Myocyte (in vitro differentiated cells): Measurements from ENCODE around the gene SLC29A2. TPM values are rescaled to one million over a fixed set of nuclear protein-coding genes. Genes with fewer than 3 reads are reported as not detected.
"Not testable (repeated sequence)": the region's sequence is repeated elsewhere in the genome, so short reads cannot be mapped to it uniquely, and the experiment has no call there.

Experiments used
- DNase-seq: peaks from one replicate; pipeline ENCODE4 v3.0.0-alpha.2; 2012; ENCODE audit warnings: low read depth
- total RNA-seq: library from RNA; depleted of rRNA; stranded (reverse); fragments of >200 nt; gene quantifications from 2 replicates; pipeline ENCODE4 v1.2.3, GENCODE V29; 2014

Gene SLC29A2
- total RNA-seq, 1 donor from 2014 or later, result 8.5 TPM

- DNase-seq, result no peak
Measured at GRCh38 chr11:66321606-66322005, 50.0 kb downstream of the SLC29A2 start.

GRCh38 chr11:66320748-66321147 is 50.8 kb downstream of the SLC29A2 start:
- DNase-seq, result not testable (repeated sequence)

- not testable (repeated sequence) for DNase-seq
Measured at GRCh38 chr11:66320289-66320688, 51.3 kb downstream of the SLC29A2 start.

GRCh38 chr11:66318600-66318970 is 53.0 kb downstream of the SLC29A2 start:
- DNase-seq, result no peak

DNA sequence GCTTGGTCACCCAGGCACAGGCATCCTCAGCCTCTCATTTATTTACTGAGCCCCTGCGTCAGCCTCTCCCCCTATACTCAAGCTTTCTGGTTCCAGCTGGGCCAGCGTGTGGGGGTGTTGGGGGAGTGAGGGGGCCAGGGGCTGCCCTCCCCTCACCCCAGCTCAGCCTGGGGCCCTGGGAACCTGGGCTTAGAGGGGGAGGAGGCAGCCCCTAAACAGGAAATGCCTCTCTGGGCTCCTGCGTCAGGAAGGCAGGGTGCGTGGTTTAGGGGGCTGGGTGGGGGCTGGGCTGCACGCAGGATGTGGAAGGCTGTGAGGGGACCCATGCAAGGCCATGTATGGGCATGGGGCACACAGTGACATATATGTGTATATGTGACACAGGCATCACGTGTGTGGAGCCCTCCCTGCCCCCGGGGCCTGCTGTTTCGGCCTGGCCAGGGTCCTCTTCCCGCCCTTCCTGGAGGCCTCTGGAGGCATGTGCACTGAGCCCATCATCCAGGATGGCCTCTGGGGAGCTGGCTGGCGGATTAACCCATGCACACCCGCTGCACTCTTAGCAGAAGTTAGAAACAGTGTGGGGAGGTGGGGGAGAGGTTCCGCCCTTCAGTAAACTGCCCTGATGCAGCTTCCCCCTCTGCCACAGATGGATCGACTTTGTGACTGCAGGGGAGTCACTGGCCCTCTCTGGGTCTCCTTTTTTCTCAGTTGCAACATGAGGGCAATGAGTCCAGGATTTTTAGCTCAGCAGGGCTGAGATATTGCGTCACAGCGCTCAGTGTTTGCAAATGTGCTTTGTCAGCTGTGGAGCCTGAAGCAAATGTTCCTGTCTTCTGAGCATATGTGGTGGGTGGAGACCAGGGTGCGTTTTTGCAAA is 53.6 kb downstream of the SLC29A2 start:
- DNase-seq, result peak; percentile 43

GRCh38 chr11:66317322-66317722 is 54.2 kb downstream of the SLC29A2 start:
- no peak for DNase-seq

GRCh38 chr11:66316849-66317251 is 54.7 kb downstream of the SLC29A2 start, which contains the start of gene CD248:
CD248 (minus strand) TSS chr11:66317044; CDS start chr11:66317027, 17 bp downstream.
- no peak for DNase-seq

- DNase-seq, result no peak
Measured at GRCh38 chr11:66315921-66316811, 55.4 kb downstream of the SLC29A2 start.

- DNase-seq, result no peak
Measured at GRCh38 chr11:66315498-66315885, 56.1 kb downstream of the SLC29A2 start.

DNA sequence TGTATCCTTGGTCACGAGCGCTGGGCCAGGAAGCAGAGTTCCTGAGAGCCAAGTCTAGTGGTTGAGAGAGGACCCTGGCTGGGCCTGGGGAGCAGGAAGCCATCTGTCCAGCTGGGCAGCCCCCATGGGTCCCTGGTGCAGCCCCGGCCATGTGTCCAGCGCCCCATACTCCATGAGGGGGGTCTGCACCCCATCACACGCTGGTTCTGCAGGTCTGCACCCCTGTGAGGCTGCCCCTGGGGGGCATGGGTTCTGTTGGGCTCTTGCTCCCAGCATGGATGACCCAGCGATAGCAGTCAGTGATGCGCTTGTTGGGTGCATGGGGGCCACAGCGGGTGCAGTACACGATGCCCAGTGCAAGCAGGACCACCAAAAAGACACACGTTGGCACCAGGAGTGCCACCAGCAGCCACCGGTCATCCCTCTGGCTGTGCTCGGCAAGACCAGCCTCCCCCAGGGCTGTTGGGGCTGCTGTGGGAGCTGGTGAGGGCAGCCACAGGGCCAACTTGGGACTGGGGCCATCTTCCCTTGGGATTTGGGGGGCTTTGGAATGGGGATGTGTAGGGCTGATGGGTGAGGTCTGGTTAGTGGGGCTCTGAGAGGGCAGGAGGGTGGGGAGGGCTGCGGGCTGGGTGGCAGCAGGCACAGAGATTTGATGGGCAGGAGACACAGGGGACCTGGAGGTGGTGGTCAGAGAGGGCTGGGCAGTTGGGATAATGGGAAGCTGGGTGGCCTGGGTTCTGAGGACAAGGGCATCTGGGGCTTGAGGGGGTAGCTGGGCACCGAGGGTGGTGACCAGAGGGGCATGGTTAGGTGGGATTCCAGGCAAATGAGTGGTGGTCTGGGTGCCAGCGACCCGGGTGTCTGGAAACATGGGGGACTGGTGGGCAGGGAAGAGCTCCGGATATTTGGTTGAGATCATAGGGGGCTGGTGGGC is 56.7 kb downstream of the SLC29A2 start:
- DNase-seq, result no peak

DNA sequence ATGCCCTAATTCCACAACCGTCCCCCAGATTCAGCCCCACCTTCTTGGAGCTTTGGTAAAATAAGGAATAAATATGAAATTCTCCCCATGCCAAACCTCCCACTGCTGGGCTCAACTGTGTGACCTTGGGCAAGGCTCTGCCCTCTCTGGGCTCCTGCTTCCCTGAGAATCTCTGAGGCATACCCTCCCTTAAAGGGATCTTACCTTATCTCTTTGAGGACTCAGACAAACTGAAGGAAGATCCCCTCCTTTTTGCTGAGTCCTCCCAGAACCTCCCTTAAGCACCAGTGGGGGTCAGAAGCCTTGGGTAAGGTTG is 57.4 kb downstream of the SLC29A2 start:
- DNase-seq, result no peak

DNA sequence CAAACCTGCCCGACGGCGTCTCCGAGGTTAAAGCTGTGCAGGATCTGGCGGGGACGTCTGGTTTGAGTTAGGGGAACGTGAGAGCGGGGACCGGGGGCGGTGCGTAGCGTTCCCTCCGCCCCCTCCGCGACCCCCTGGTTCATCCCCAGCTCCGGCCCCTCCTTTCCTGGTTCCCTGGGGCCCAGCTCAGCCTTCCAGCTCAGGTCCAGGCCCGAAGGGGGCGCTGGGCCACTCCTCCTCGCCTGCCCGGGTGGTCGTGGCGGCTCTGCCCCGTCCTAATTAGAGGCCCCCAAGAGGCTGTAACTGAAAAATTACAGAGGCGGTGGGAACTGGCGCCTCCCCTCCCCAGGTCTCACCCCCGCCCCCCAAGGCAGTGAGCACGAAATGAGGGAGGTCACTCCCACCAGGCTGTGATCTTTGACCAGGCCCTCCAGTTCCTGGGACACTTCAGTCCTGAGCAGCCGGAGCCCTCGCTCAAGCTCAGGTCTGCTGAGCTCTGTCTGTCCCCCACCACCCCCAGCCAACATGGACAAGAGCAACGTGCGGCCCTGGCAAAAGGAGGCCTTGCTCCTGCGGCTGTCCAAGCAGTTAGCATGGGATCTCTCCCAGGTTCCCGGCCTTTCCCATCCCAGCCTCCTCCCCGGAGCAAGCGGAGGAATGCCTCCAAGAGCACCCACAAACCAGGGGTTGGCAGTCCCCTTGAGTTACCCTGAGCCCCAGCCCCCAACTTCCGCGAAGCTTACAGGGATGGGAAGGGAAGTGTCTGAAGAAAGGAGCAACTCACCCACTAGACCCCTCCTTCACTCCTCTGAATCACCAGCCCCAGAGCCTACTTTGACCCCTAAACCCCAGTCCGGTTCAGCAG is 58.0 kb downstream of the SLC29A2 start:
- no peak for DNase-seq

DNA sequence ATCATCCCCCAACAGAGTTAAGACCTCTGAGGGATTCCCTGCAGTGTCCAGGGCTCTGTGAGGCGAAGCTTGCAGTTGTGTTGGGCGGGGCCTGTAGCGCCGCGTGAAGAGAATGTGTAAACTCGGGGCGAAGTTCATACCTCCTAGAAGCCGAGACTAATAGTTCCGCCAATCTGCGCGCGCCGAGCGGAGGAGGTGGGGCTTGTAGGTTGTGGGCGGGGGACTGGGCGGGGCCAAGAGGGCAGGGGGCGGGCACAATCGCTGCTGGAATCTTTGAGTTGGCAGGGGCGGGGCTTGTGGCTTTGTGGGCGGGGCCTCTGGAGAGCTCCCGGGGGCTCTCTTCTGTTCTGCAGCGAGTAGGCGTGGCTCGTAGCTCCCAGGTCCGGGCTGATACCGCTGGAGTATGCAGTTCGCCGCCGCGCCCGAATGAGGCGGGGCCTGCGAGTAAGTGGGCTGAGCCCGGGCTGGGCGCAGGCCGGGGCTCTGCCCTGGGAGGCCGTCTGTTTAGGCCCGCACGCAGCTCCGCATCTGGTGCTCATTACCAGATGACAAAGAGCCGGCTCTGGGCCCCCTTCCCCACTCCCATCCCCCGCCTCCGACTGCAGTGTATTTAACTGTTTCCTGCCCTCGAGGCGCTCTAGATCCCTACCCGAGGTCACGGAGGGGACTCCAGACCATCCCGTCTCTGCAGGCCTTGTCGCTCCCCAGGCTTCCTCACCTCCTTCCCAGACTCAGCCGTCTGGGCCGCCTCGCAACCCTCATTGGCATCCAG is 58.8 kb downstream of the SLC29A2 start:
- peak; percentile 97 for DNase-seq

Other genes starting within 250 kb of the SLC29A2 start
- 37.6 and 49.9 TPM in 2 replicates for gene KLC2, start 114.1 kb downstream of the SLC29A2 start, total RNA-seq
- 143 and 146 TPM in 2 replicates for gene RAB1B, start 103.1 kb downstream of the SLC29A2 start, total RNA-seq
- gene CNIH2, start 93.6 kb downstream of the SLC29A2 start, total RNA-seq, result 1.3 and 1.9 TPM in 2 replicates
- 115 and 165 TPM in 2 replicates for gene YIF1A, start 82.6 kb downstream of the SLC29A2 start, total RNA-seq
- gene TMEM151A, start 79.9 kb downstream of the SLC29A2 start, total RNA-seq, result 0.08 and 0.26 TPM in 2 replicates
- gene CD248, start 54.7 kb downstream of the SLC29A2 start, total RNA-seq, result not detected in 2 replicates
- gene RIN1, start 35.3 kb downstream of the SLC29A2 start, total RNA-seq, result 32.3 and 43.9 TPM in 2 replicates
- gene BRMS1, start 26.7 kb downstream of the SLC29A2 start, total RNA-seq, result 45.9 and 56.1 TPM in 2 replicates
- gene B4GAT1, start 24.1 kb downstream of the SLC29A2 start, total RNA-seq, result 60.3 and 69.3 TPM in 2 replicates
- not detected in 2 replicates for gene NPAS4, start 49.3 kb upstream of the SLC29A2 start, total RNA-seq
- 23.1 and 27.9 TPM in 2 replicates for gene MRPL11, start 67.1 kb upstream of the SLC29A2 start, total RNA-seq
- 5.5 and 9.3 TPM in 2 replicates for gene PELI3, start 95.1 kb upstream of the SLC29A2 start, total RNA-seq
- gene DPP3, start 108.7 kb upstream of the SLC29A2 start, total RNA-seq, result 52.7 TPM in 2 replicates
- gene BBS1, start 138.9 kb upstream of the SLC29A2 start, total RNA-seq, result 29.5 and 39.6 TPM in 2 replicates
- gene ZDHHC24, start 174.3 kb upstream of the SLC29A2 start, total RNA-seq, result 15.7 and 20.9 TPM in 2 replicates
- gene ACTN3, start 175.1 kb upstream of the SLC29A2 start, total RNA-seq, result 0.75 and 1.5 TPM in 2 replicates
- gene CTSF, start 196.8 kb upstream of the SLC29A2 start, total RNA-seq, result 52.8 and 73.8 TPM in 2 replicates
- 0.26 and 0.45 TPM in 2 replicates for gene CCDC87, start 221.3 kb upstream of the SLC29A2 start, total RNA-seq
- gene CCS, start 221.4 kb upstream of the SLC29A2 start, total RNA-seq, result 25.8 and 26.1 TPM in 2 replicates
- gene RBM14, start 244.9 kb upstream of the SLC29A2 start, total RNA-seq, result 28.6 and 35.8 TPM in 2 replicates